MCF 10A (cell line): ENCODE data around the gene NLGN4X. TPM values are rescaled to one million over a fixed set of nuclear protein-coding genes. Genes with fewer than 3 reads are reported as not detected.

Experiments used
- BruUV-seq: library from RNA; stranded (reverse); fragments of 400-500 nt; replicated peaks from 2 replicates; lab custom pipeline; 2021; lab: Mats Ljungman, UMichigan
- CTCF ChIA-PET: fragments of 300-600 bp; sonication (Branson Sonifier 250); formaldehyde crosslinking; extraction: SDS; loops from one replicate; lab custom pipeline; 2021; ENCODE audit warnings: antibody characterized with exemption, inconsistent platforms; lab: Yijun Ruan, JAX
- POLR2A ChIA-PET: fragments of 300-600, 350-650 bp; sonication (Branson Sonifier 250); formaldehyde crosslinking; extraction: SDS; loops from one replicate; lab custom pipeline; 2020; ENCODE audit warnings: antibody characterized with exemption, inconsistent platforms; lab: Yijun Ruan, JAX
- DNase-seq: peaks from one replicate; pipeline ENCODE4 v3.0.0-alpha.2; 2018; ENCODE audit not compliant: unreplicated experiment
- H3K27ac Mint-ChIP-seq: one replicate; pipeline ENCODE4 v1.8.0; 2022; ENCODE audit warnings: mild to moderate bottlenecking, low read depth, mixed read lengths; ENCODE audit not compliant: unreplicated experiment
- H3K27me3 Mint-ChIP-seq: one replicate; pipeline ENCODE4 v1.8.0; 2022; ENCODE audit warnings: mixed read lengths; ENCODE audit not compliant: insufficient read depth, unreplicated experiment
- H3K36me3 Mint-ChIP-seq: one replicate; pipeline ENCODE4 v1.8.0; 2022; ENCODE audit warnings: mild to moderate bottlenecking, moderate library complexity, mixed read lengths; ENCODE audit not compliant: insufficient read depth, unreplicated experiment
- H3K4me1 Mint-ChIP-seq: one replicate; pipeline ENCODE4 v1.8.0; 2022; ENCODE audit warnings: mixed read lengths; ENCODE audit not compliant: insufficient read depth, unreplicated experiment
- H3K4me3 Mint-ChIP-seq: one replicate; pipeline ENCODE4 v1.8.0; 2022; ENCODE audit warnings: mild to moderate bottlenecking, moderate library complexity, mixed read lengths; ENCODE audit not compliant: unreplicated experiment
- H3K9me3 Mint-ChIP-seq: one replicate; pipeline ENCODE4 v1.8.0; 2022; ENCODE audit warnings: mixed read lengths; ENCODE audit not compliant: unreplicated experiment
- intact Hi-C: fragments of 100-400 bp; cut with micrococcal nuclease; formaldehyde crosslinking; loops from 2 replicates; pipeline ENCODE4 v1.14.1; 2022
- total RNA-seq: library from RNA; stranded (reverse); gene quantifications from 2 replicates; pipeline ENCODE4 v1.2.3, GENCODE V29; 2022
- TF ChIP-seq, protein P1 (sequence below): fragments of 200-600 bp; IDR thresholded peaks from one replicate; pipeline ENCODE4 v1.8.0; 2022; ENCODE audit warnings: antibody characterized with exemption, mild to moderate bottlenecking; ENCODE audit not compliant: unreplicated experiment

NLGN4X gene
- total RNA-seq, 1 experiment from 2014 or later: 1.6 TPM

DNA sequence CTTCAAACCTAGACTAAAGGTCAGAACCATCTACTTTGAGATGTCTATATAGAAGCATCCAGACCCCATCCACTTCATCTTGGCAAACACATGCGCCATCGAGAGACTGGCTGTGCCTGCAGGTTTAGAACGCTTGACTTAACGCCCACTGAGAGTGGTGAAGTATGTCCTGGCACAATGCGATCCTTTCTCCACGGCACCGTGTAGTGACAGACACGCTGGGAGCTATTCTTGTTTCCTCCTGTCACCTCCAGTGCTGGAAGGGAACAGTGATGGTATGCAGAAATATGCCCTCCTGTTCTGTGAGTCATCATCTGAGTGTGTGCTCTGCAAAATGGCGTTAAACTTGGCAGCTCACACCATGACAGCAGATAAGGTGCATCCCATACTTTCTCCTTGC, 330.2 kb downstream of the NLGN4X start:
- H3K4me3 Mint-ChIP-seq: no peak overlapping the region
- H3K36me3 Mint-ChIP-seq: peaks cover 10% of the 10 kb centered on the region
- TF ChIP-seq, protein P1, sequence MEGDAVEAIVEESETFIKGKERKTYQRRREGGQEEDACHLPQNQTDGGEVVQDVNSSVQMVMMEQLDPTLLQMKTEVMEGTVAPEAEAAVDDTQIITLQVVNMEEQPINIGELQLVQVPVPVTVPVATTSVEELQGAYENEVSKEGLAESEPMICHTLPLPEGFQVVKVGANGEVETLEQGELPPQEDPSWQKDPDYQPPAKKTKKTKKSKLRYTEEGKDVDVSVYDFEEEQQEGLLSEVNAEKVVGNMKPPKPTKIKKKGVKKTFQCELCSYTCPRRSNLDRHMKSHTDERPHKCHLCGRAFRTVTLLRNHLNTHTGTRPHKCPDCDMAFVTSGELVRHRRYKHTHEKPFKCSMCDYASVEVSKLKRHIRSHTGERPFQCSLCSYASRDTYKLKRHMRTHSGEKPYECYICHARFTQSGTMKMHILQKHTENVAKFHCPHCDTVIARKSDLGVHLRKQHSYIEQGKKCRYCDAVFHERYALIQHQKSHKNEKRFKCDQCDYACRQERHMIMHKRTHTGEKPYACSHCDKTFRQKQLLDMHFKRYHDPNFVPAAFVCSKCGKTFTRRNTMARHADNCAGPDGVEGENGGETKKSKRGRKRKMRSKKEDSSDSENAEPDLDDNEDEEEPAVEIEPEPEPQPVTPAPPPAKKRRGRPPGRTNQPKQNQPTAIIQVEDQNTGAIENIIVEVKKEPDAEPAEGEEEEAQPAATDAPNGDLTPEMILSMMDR: no peak
- H3K4me1 Mint-ChIP-seq: peaks cover 11% of the 10 kb centered on the region
- no peak for DNase-seq
- H3K27me3 Mint-ChIP-seq: no peaks in the 10 kb centered on the region
- CTCF ChIA-PET: interaction anchor here (0.6 kb wide), 1 partner anchor 23 kb away, joined by 4 read pairs; no protein-coding TSS in a partner anchor
- H3K27ac Mint-ChIP-seq: no peak overlapping the region
- POLR2A ChIA-PET: no interaction called here
- intact Hi-C loops: no loop called here
- H3K9me3 Mint-ChIP-seq: peaks cover 11% of the 10 kb centered on the region
- no TSS peak for BruUV-seq

DNA sequence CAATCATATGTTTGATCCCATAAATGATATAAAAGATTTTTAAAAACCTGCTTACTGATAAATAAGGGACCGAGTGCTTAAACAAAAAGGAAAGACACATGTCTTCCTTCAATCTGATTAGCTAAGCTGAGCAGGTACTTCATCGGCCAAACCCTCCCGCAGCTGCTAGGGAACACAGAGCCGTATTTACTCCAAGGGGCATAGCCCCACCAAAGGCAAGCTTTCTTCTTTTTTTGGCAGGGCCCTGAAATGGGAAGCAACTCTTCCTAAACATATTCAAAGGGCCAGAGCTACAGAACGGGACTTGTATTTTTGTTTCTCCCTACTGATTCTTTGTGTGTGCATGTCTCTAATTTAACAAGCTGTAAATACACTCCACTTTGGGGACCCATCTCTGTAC, 337.3 kb downstream of the NLGN4X start:
- H3K27ac Mint-ChIP-seq: no peak overlapping the region
- no TSS peak for BruUV-seq
- POLR2A ChIA-PET: no interaction called here
- TF ChIP-seq, protein P1: no peak
- H3K4me1 Mint-ChIP-seq: no peaks in the 10 kb centered on the region
- no peak for DNase-seq
- intact Hi-C loops: no loop called here
- no peaks in the 10 kb centered on the region for H3K27me3 Mint-ChIP-seq
- H3K36me3 Mint-ChIP-seq: no peaks in the 10 kb centered on the region
- peaks cover 7% of the 10 kb centered on the region for H3K9me3 Mint-ChIP-seq
- CTCF ChIA-PET: no interaction called here
- H3K4me3 Mint-ChIP-seq: no peak overlapping the region

DNA sequence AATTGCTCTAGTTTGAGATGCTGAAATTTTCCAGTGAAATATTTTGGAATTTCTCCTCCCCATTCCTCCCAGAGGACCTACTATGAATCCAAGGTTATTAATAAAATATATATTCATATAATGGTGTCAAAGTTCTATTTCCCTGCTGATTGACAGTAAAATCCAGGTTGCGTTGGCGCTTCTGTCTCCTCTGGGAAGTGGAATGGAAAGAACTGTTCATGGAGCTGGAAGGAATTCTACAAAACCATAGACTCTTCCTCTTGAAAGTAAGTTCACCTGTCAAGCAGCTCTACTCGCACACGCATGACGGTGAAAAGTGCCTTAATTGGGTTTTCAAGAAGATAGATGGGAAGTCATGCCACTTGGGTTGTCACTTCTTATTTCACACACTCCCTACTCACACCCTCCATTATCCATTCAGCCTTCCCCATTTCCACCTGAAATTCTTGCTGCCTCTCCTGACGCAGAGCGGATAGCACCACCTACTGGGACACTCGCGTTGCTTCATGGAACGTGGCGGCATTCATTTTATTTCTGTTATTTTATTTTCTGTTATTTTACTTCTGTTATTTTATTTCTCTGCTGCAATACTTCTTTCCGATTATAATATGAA, 351.6 kb downstream of the NLGN4X start:
- H3K9me3 Mint-ChIP-seq: peaks cover under 1% of the 10 kb centered on the region
- no peaks in the 10 kb centered on the region for H3K36me3 Mint-ChIP-seq
- H3K27me3 Mint-ChIP-seq: no peaks in the 10 kb centered on the region
- intact Hi-C loops: loop anchor here (5.0 to 10.0 kb wide), 3 partner anchors 642 to 1915 kb away; no protein-coding TSS in a partner anchor
- DNase-seq: no peak
- POLR2A ChIA-PET: no interaction called here
- H3K27ac Mint-ChIP-seq: no peak overlapping the region
- TF ChIP-seq, protein P1: peak; percentile 57
- H3K4me3 Mint-ChIP-seq: no peak overlapping the region
- CTCF ChIA-PET: no interaction called here
- no TSS peak for BruUV-seq
- no peaks in the 10 kb centered on the region for H3K4me1 Mint-ChIP-seq

DNA sequence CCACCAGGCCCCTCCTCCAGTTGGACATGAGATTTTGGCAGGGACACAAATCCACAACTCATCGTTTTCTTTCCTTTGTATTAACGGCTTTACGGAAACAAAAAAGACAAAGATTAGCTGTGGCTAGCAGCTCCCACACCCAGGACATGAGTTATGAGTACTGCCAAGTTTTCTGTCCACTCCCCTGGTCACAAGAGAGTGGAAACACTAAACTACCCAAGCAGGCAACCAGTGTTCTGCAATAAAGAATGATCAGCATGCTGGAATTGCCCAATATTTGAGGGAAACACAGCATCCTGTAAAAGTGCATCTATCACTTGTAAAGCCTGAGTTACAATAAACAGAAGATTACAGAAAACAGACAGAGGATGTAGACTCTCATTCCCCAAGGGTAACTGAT, 358.4 kb downstream of the NLGN4X start:
- BruUV-seq: no TSS peak
- Mint-ChIP-seq H3K4me3 (peak overlapping the region; percentile 56), H3K27ac (peak overlapping the region; percentile 63), H3K36me3 (no peaks in the 10 kb centered on the region), H3K27me3 (no peaks in the 10 kb centered on the region), H3K9me3 (peaks cover 12% of the 10 kb centered on the region), H3K4me1 (peaks cover 6% of the 10 kb centered on the region)
- CTCF ChIA-PET: no interaction called here
- POLR2A ChIA-PET: no interaction called here
- TF ChIP-seq, protein P1: no peak
- intact Hi-C loops: loop anchor here (10.0 kb wide), 1 partner anchor 635 kb away; no protein-coding TSS in a partner anchor
- no peak for DNase-seq
